ENCODE data around the gene C19orf81.

C19orf81 gene

GRCh38 chr19:50629801-50630200, 19.4 kb upstream of the C19orf81 start:
- DNase-seq (ENCODE audit: low read depth) = no peak

- DNase-seq (ENCODE audit: low read depth) = no peak
These were observed 17.0 kb upstream of the C19orf81 start for GRCh38 chr19:50632151-50632835.

- DNase-seq (ENCODE audit: low read depth) = no peak
These were observed 15.9 kb upstream of the C19orf81 start for GRCh38 chr19:50633359-50633758.

DNA sequence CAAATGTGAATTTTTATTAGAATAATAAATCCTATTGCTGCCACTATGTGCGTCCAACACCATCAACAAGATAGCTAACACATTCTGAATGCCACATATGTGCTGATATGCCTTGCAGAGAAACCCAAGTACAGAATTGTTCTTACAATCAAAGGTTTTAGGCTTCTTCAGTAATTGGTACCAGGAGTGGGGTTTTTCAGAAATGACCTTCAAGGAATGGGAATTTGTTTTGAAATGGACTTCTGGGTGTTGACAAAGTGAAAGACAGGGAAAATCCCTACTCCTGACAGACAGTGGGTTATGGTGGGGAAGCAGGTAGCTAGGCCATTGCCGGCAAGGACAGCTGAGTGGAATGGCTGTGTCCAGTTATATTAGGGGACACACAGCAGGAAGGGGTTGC, 15.3 kb upstream of the C19orf81 start:
- no peak for DNase-seq (ENCODE audit: low read depth)

DNA sequence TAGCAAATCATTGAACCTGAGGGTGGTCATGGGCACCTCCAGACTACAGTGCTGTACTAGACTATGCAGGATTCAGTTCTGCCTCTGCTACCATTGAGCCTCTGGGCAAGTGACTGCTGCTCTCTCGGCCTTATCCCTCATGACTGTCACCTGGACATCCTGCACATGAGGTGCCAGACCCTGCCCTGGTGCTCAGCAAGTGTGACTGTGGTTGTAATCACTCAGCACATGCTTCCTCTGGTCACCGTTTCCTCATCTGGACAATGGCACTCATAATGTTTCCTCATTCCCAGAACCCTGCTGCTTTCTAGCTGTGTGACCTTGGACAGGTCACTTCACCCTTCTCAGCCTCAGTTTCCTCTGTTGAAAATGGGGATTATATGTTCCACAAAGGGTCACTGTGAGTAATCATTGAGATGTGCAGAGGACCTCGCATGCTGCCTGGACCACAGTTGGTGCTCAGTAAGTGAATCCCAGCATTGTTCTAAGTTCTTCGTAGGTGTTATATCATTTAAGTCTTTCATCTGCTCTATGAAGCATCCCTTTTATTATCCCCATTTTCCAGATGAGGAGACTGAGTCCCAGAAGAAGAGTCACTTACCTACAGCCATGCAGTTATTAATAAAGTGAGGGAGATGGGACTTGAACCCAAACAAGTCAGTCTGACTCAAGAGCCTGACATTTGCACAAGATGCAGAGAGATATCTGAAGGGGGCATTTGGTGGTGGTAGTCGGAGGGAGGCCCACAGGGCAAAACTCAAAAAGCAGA, 12.7 kb upstream of the C19orf81 start:
- no peak for DNase-seq (ENCODE audit: low read depth)

GRCh38 chr19:50638600-50638999, 10.6 kb upstream of the C19orf81 start:
- no peak for DNase-seq (ENCODE audit: low read depth)

DNA sequence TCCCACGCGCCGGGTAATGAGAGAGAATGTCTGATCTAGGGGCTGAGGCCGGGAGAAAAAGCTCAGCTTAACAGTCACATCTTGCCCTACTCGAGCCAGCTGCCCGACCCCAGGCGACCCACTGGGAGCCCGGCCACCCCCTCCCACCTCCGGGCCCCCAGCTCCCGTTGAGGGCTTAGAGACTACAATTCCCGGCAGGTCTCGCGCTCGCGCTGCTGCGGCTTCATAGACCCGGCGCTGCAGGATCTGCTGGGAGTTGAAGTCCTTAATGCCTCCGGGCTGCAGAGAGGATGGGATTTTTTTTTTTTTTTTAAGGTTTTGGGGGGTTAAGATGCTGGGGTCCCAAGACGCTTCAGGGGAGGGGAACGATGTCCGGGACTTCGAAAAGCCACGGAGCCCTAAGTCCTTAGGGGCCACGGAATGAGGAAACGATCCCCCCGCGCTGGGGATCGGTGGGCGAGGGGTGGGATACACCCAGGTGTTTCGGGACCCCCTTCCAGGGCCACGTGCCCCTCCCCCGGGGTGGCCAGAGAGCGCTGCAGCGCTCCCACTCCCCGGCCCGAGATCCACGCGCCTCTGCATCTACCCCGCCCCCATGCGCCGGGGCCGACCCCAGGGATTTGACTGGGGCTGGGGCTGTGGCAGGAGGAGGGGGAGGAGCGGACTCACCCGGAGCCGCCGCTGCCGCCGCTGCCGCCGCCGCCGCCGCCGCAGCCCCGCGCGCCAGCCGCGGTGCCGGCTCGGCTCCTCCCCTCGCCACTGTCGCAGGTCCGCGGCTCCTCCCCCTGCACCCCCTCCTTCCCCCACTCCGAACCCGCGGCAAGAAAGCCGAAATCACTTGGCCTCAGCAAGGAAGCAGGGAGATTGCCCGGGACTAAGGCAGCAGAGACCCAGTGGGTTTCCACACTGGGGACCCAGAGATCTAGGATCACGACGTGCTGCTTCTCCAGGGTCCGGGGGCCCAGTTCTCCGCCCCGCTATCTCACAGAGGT, 9.8 kb upstream of the C19orf81 start, which contains the start of gene SYT3:
TSS of gene SYT3 (minus strand) at position 761 of the 992 bp plus-strand sequence. CDS start 2,470 bp downstream, outside the sequence.
- peak; percentile 29 for DNase-seq (ENCODE audit: low read depth)

DNA sequence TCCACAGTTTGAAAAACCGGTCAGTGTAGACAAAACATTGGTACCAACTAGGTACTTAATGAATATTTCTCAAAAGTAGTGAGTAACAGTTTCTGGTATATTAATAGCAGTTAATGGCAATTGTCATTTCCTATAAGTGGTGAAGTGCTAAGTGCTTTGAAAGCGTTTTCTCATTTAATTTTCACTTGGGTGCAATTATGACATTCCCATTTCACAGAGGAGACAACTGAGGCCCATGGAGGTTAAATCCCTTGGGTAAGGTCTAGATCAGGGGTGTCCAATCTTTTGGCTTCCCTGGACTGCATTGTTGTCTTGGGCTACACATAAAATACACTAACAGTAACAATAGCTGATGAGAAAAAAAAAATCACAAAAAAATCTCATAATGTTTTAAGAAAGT, 8.9 kb upstream of the C19orf81 start:
- DNase-seq (ENCODE audit: low read depth) = no peak

- no peak for DNase-seq (ENCODE audit: low read depth)
These were observed 4.8 kb upstream of the C19orf81 start for GRCh38 chr19:50644315-50644915.

- DNase-seq (ENCODE audit: low read depth) = no peak
These were observed 4.1 kb upstream of the C19orf81 start for GRCh38 chr19:50645107-50645506.

DNA sequence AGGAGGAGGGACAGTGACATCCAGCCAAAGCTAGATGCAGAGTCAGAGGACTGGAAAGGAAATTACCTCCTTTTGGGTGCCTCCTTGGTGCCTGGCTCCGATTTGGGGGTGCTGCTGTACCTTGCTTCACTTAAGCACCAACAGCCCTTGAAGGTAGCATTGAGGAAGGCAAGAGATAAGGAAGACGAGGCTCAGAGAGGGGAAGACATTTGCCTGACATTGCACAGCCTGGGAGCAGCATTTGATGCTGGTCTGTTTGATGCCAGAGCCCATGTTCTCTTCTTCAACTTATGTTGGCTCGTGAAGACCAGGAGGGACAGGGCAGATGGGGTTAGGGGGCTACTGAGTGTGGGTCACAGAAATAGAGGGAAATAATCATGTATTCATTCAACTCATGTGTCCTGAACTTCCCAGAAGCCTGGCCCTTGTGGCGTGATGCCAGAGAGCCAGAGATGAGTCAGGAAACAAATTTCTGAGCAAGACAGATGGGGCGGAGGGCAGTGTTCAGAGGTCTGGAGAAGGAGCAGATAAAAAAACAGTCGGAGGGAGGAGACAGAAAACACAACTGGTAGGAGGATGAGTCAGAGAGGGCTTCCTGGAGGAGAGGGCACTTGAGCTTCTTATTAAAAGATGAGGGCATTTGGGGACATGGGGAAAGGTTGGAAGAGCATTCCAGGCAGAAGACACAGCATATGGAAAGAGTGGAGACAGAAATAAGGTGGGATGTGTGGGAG, 3.0 kb upstream of the C19orf81 start:
- no peak for DNase-seq (ENCODE audit: low read depth)

DNA sequence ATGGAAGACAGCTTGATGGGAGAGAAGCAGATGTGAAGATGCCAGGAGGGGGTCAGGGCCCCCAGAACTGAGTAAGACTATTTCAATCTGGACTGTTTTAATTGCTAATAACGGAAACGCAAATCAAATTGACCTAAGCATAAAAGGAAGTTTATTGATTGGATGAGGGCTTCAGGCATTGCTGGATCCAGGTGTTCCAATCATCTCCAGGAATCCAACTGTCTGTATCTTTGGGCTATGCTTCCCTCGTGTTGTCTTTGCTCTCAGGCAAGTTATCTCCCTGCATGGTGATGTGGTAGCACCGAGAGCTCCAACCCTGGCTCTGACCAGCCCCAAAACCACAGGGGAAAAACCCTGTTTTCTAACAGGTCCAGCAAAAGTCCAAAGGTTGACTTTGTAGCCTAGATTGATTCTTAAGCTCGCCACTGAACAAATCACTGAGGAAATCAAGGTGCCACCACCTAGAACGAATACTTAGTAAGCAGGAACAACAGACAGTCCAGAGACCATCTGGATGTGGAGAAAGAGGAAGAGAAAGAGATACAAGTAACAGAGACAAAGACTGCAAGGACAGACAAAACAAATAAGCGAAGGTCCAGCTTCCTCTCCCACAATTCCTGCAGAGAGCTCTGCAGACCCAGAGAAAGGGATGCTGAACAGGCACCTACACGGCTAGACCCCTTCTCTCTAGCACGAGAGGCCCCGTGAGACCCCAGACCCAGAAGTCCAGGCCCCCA, 1.2 kb upstream of the C19orf81 start:
- DNase-seq (ENCODE audit: low read depth) = no peak

DNA sequence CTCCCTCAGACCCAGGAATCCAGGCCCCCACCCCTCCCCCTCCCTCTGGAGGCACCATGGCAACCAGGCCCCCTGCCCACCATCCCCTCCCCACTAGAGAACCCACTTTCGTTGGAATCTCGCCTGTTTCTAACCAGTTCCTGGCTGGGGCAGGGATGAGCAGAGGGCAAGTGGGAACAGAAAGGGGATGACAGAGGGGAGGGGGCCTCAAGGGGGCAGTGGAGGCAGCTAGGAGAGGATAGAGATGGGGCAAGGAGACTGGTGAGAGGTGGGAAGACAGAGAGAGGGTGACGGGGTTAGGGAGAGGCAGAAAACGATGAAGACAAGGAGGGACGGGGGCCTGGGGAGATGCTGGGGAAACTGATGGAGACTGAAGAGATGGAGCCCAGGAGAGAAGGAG, 586 bp upstream of the C19orf81 start:
- DNase-seq (ENCODE audit: low read depth) = no peak

DNA sequence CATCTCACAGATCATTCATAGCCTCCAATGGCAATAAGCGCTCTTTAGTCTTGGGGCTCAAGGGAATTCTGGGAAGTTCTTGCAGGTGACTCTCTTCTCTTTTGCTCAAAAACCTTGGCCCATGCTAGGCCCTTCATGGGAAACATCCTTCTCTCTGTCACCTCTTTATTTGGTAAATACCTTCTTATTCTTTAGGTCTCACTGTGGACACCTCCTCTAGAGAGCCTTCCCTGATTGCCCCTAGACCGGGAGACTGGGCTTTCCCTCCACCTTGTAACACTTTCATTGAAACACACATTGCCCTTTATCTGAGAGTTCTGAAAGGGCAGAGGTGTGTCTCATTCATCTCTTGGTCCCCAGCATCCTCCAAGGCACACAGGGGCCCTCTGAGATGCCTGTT, 1.9 kb downstream of the C19orf81 start:
- DNase-seq (ENCODE audit: low read depth) = no peak

DNA sequence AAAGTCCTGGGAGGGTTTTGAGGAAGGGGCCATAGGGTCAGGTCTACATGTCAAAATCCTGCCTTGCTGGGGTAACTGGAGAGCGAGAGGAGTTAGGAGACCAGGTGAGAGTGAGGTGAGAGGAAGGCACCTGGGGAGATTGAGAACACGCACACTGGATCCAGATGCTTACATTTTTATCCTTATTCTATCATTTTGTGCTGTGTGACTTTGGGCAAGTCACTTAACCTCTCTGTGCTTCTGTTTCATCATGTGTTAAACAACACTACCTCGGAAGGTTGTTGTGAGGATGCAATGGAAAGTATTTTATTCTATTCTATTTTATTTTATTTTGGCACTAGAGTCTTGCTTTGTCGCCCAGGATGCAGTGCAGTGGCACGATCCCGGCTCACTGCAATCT, 3.5 kb downstream of the C19orf81 start:
- DNase-seq (ENCODE audit: low read depth) = no peak

GRCh38 chr19:50654882-50655281, 5.6 kb downstream of the C19orf81 start:
- no peak for DNase-seq (ENCODE audit: low read depth)

GRCh38 chr19:50657222-50657669, 8.0 kb downstream of the C19orf81 start:
- no peak for DNase-seq (ENCODE audit: low read depth)

DNA sequence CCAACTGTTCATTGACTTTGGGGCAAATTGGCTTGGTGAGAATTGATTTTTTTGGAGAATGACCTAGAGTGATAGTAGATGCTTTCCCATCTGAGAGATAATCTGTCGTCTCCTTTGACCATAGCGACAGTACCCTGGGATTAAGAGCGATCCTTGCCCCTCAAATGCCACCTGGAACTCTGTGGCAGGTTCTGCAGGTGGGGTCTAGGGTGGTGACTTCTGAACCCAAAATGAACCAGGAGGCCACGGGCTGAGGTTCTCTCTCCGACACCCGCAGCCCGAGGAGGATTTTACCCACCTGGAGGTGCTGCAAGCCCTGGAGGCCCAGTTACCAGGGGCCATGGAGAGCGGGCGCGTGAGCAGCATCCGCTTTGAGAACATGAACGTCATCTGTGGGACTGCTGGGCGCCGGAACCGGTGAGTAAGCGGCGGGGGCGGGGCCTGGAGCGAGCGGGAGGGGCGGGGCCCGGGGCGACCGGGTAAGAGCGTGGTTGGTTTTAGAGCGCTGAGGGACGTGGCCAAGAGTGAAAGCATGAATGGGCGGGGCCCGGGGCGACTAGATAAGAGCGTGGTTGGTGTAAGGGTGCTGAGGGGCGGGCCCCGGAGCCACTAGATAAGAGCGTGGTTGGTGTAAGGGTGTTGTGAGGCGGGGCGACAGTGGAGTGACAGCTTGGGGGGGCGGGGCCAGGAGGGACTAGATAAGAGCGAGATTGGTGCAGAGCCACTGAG, 8.6 kb downstream of the C19orf81 start:
- peak; percentile 83 for DNase-seq (ENCODE audit: low read depth)

GRCh38 chr19:50658441-50659317, 9.4 kb downstream of the C19orf81 start:
- peak; percentile 57 for DNase-seq (ENCODE audit: low read depth)

Data from activated T-cell treated with anti-CD3 and anti-CD28 coated beads for 24 hours (primary cell).